Measurements from ENCODE around the gene SOX4. TPM values are rescaled to one million over a fixed set of nuclear protein-coding genes. Genes with fewer than 3 reads are reported as not detected.

Gene SOX4
- polyA plus RNA-seq, 3 donors: 2.2 to 15.7 (median 2.5) TPM

GRCh38 chr6:21556511-21556910 is 37.0 kb upstream of the SOX4 start:
- H2AFZ ChIP-seq (ENCODE audit: insufficient read depth, low read depth, low read length, poor library complexity, severe bottlenecking): no peak overlapping the region
- 94% methylated on average over 5 of the region's 6 CpGs for WGBS (ENCODE audit: insufficient coverage)
- H3K9ac ChIP-seq (ENCODE audit: insufficient read depth, low read length, poor library complexity, severe bottlenecking): no peak overlapping the region
- H3K4me3 ChIP-seq (replicated peaks in 1 of 3; ENCODE audit: low read depth in 2 of 3, low read length in 3 of 3): no peak overlapping the region
- no peak overlapping the region for H3K4me2 ChIP-seq (replicated peaks; ENCODE audit: extremely low read depth, low read length, poor library complexity, severe bottlenecking)
- H3K27me3 Mint-ChIP-seq (ENCODE audit: low read depth in 3 of 3): no peaks in the 10 kb centered on the region
- H3K9me3 ChIP-seq (replicated peaks in 1 of 2; ENCODE audit: control insufficient read depth in 1 of 2, insufficient read depth in 1 of 2, low read length in 2 of 2): peaks cover 0 to 9% of the 10 kb centered on the region in 2 donors
- H3K4me3 Mint-ChIP-seq: no peak overlapping the region
- no peak for DNase-seq
- no peaks in the 10 kb centered on the region for H3K79me2 ChIP-seq (ENCODE audit: insufficient read depth, low read length)
- no peaks in the 10 kb centered on the region for H3K36me3 Mint-ChIP-seq
- peaks cover 8 to 21% (median 11%) of the 10 kb centered on the region in 7 donors for H3K9me3 Mint-ChIP-seq
- H3K4me1 Mint-ChIP-seq: no peaks in the 10 kb centered on the region
- TF ChIP-seq CTCF (IDR thresholded peaks at IDR 0.05): no peak
- intact Hi-C loops (cut with micrococcal nuclease): no loop called here
- no peaks in the 10 kb centered on the region for H3K27me3 ChIP-seq (ENCODE audit: control insufficient read depth in 2 of 2, insufficient read depth in 2 of 2, low read length in 2 of 2)
- H3K27ac ChIP-seq (ENCODE audit: low read depth in 1 of 2, low read length in 2 of 2): no peak overlapping the region
- H3K27ac Mint-ChIP-seq: no peak overlapping the region
- H4K20me1 ChIP-seq (ENCODE audit: insufficient read depth, low read length): no peaks in the 10 kb centered on the region
- no peaks in the 10 kb centered on the region for H3K36me3 ChIP-seq (replicated peaks in 1 of 2; ENCODE audit: control insufficient read depth in 1 of 2, insufficient read depth in 2 of 2, low read length in 2 of 2)
- no peaks in the 10 kb centered on the region for H3K4me1 ChIP-seq (ENCODE audit: control insufficient read depth in 1 of 2, insufficient read depth in 2 of 2, low read length in 2 of 2)

DNA sequence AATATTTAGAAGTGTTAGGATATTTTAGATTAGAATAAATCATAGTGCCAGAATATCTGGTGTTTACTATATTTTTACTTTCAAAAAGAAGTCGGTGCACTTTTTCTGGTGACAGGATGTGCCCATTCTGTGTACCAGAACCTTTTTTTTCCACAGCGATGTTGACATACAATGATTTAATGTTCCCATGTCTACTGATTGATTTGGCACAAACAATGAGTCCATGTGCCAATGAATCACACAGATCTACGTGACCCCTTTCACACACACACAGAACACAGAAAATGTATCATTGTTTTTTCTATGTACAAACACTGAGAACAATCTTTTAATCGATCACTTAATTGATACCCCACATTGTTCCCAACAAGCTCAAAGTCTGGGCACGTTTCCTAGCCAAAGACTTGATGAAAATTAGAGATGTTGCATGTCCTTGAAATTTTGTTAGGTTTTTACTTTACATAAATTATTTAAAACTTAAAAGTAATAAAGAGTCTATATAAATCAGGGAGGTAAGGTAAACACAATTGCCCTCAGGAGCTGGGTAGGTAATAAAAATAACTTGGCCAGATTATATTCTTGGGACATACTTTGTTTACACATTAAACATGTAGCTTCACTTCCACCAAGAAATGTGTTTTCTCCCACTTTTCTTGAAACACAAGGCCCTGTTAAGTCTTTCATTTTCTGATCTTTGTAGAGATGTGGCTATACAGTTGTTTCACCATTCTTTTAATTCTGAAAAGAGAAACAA is 36.4 kb upstream of the SOX4 start:
- no peak overlapping the region for H3K4me3 ChIP-seq (replicated peaks in 1 of 3; ENCODE audit: low read depth in 2 of 3, low read length in 3 of 3)
- peaks cover 0 to 6% of the 10 kb centered on the region in 2 donors for H3K9me3 ChIP-seq (replicated peaks in 1 of 2; ENCODE audit: control insufficient read depth in 1 of 2, insufficient read depth in 1 of 2, low read length in 2 of 2)
- no peak overlapping the region for H3K9ac ChIP-seq (ENCODE audit: insufficient read depth, low read length, poor library complexity, severe bottlenecking)
- H3K79me2 ChIP-seq (ENCODE audit: insufficient read depth, low read length): no peaks in the 10 kb centered on the region
- Mint-ChIP-seq H3K27me3 (ENCODE audit: low read depth in 3 of 3) (no peaks in the 10 kb centered on the region), H3K27ac (no peak overlapping the region), H3K4me3 (no peak overlapping the region), H3K36me3 (no peaks in the 10 kb centered on the region), H3K9me3 (peaks cover 6 to 18% (median 11%) of the 10 kb centered on the region in 7 donors), H3K4me1 (no peaks in the 10 kb centered on the region)
- TF ChIP-seq CTCF (IDR thresholded peaks at IDR 0.05): no peak
- 93% methylated on average over 2 of the region's 5 CpGs for WGBS (ENCODE audit: insufficient coverage)
- no peak for DNase-seq
- no peaks in the 10 kb centered on the region for H4K20me1 ChIP-seq (ENCODE audit: insufficient read depth, low read length)
- H3K27ac ChIP-seq (ENCODE audit: low read depth in 1 of 2, low read length in 2 of 2): no peak overlapping the region
- no peak overlapping the region for H3K4me2 ChIP-seq (replicated peaks; ENCODE audit: extremely low read depth, low read length, poor library complexity, severe bottlenecking)
- no peaks in the 10 kb centered on the region for H3K4me1 ChIP-seq (ENCODE audit: control insufficient read depth in 1 of 2, insufficient read depth in 2 of 2, low read length in 2 of 2)
- intact Hi-C loops (cut with micrococcal nuclease): no loop called here
- no peaks in the 10 kb centered on the region for H3K36me3 ChIP-seq (replicated peaks in 1 of 2; ENCODE audit: control insufficient read depth in 1 of 2, insufficient read depth in 2 of 2, low read length in 2 of 2)
- H2AFZ ChIP-seq (ENCODE audit: insufficient read depth, low read depth, low read length, poor library complexity, severe bottlenecking): no peak overlapping the region
- no peaks in the 10 kb centered on the region for H3K27me3 ChIP-seq (ENCODE audit: control insufficient read depth in 2 of 2, insufficient read depth in 2 of 2, low read length in 2 of 2)
